Suppressor macrophage treated with lipopolysaccharide for 1 hour (primary cell): ENCODE measurements around the gene PPAN.

Experiments
- DNase-seq, 3 donors: peaks; one replicate each; pipeline ENCODE4 v3.0.0-alpha.2; 2020 to 2022

The PPAN gene

DNA sequence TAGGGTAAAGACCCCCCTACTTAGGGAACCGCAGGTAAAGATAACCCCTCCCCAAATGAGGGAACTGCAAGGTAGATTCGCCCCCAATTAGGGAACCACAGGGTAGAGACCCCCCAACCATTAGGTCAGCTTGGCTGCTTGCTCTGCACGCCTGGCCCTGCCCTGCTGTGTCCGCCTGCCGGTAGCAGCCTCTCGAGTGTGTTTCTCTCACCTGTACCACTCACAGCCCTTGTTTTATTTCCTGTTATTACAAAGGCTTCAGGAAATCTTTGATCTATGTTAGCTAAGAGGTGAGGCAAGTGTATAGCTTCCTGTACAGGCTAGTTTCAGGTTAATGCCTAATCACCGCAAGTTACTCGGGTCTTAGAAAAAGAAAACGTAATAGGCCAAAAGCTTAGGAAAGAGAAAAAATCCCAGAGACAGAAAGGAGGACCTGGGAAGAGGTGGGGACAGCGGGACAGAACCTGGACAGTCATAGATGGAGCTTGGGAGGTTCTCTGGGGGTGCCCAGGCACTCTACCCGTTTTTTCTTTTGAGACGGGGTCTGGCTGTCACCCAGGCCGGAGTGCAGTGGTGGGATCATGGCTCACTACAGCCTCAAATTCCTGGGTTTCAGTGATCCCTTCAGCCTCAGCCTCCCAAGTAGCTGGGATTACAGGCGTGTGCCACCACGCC, 36.7 kb downstream of the PPAN start:
- DNase-seq = no peak

- no peak for DNase-seq
These were observed 37.5 kb downstream of the PPAN start for GRCh38 chr19:10143681-10144080.

GRCh38 chr19:10144361-10144760, 38.2 kb downstream of the PPAN start:
- peak; percentile 71 to 80 (median 76) for DNase-seq

DNA sequence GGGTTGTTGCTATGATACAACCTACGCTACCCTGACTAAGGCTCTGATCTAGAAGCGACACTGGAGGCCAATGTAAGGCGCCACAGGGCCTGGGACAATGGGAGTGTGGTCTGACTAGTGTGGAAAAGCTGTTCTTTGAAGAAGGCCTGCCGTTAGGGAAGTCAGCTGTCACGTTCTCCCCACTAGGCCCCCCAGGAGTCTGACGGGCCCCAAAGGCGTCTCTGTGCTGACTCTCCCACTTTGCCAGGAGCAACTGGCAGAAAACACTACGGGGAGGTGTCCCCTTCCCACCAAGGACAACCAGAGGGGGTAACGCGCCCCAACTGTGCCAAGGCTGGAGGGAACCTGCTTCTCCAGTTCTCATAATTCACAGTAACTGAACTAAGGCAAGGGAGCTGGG, 38.9 kb downstream of the PPAN start:
- DNase-seq = peak in 2 of 3 donors; percentile 13 to 14

GRCh38 chr19:10146142-10146541, 40.0 kb downstream of the PPAN start:
- no peak for DNase-seq

DNA sequence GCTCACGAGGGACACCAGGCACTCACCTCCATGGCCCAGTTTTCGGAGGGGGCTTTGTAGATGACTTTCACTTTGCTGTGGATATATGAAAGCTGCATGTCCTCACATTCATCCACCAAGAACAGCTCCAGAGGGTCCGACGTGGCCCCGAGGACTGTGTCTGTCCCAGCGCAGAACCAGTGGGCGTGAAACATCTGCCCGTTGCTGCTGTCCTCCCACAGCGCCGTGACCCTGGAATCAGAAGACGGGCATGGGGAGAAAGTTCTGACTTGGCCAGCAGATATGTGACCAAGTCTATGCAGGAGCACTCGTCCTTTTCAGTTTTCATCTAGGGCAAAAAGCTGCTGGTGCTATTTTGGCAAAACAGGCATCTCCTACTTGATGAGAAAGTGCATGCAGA, 43.3 kb downstream of the PPAN start:
- DNase-seq = no peak

DNA sequence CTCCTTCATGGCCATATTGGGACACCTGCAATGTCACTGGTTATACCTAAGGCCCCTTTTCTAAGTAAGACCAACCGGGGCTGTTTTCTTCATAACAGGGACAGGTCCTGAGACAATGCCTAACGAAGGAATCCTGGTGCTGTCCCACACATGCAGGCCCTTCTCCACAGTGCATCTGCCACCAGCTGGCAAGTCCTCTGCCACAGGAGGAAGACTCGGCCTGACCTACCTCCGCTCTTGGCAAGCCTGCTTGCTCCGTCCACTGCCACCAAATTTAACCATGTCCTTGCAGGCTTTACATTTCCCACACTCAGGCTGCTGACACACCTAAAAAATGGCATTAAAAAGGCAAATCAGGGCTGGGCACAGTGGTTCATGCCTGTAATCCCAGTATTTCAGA, 45.4 kb downstream of the PPAN start:
- no peak for DNase-seq

DNA sequence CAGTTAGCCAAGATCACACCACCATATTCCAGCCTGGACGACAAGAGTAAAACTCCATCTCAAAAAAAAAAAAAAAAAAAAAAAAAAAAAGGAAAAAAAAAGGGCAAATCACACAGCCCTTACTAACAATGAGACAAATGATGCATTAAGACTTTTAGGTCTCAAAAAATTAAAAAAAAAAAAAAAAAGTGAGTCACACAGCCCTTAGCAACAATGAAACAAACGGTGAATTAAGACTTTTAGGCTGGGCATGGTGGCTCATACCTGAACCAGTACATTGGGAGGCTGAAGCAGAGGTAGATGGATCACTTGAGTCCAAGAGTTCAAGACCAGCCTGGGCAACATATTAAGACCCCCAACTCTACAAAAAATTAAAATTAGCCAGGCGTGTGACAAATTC, 45.9 kb downstream of the PPAN start:
- DNase-seq = no peak

DNA sequence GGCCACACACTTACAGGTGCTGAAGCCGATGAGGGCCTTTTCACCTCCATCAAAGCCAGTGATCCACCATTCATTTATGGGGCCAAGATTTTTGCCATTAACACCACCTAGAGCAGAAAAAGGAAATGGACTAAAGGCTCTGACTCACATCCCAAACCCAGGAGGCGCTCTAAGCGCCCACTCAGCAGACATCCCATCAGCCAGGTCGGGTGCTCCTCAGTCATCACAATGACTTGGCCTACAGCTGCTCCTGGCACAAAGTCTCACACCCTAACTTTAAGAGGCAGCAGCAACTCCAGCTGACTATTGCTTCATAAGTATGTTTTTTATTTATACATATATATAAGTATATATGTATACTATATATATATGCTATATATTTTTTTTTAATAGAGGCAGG, 49.7 kb downstream of the PPAN start:
- DNase-seq = peak; percentile 52 to 61 (median 57)

DNA sequence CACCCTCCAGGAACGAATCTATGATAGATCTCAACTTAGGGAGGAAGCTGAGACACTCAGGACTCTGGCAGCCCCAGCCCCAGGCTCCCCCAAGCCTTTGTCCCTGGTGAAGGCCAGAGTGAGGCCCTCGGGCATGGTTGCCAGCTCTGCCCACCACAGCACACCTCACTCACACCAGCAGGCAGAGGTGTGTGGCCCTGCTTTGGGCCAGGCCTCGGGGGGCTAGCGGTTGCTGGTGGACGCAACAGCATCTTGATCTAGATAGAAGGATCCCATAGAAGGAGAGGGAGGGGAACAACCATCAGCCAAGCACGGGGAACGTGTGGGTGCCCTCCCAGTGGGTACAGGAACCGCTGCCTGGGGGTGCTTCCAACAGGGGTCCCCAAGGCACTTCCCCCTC, 51.9 kb downstream of the PPAN start:
- no peak for DNase-seq

DNA sequence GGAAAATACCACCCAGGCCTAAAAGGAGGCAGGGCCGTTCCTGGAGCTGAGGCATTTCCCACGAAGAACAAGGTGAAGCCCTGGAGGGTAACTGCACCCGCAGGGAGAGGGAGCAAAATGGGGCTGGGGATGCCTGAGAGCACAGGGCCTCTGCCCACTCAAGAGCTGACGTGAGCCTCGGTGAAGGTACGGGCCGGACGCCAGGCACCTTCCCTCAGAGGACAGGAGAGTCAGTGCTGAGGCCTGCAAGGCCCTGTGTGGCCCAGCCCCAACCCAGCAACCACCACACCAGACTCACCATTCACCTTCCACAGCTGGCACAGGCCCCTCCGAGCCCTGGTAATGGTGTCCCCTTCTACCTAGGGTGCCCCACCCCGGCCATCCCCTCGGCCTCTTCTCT, 52.3 kb downstream of the PPAN start:
- no peak for DNase-seq

DNA sequence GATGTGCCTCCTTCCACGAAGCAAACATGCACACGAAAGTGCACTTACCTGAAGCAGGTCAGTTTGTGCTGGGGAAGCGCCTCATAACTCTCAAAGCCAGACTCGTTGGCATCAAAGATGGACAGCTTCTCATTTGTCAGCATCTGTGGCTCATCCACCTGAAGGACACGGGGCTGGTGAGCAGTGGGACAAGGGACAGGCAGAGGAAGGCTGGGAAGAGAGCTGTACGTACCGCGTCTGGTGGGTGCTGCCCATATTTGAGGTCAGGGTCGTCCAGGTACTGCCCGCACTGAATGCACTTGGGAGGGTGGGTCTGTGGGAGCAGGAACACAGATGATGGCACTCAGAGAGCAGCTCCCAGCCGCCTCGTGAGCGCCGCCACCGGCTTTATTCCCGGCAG, 53.4 kb downstream of the PPAN start:
- DNase-seq = no peak
